GM21381 (cell line): ENCODE measurements around the gene DBH.

Source experiments
- ATAC-seq: cut with Tn5 transposase; IDR thresholded peaks from one replicate; pipeline ENCODE4 v1.9.1; 2021; ENCODE audit warnings: mild to moderate bottlenecking, moderate library complexity; ENCODE audit not compliant: unreplicated experiment

DBH gene

DNA sequence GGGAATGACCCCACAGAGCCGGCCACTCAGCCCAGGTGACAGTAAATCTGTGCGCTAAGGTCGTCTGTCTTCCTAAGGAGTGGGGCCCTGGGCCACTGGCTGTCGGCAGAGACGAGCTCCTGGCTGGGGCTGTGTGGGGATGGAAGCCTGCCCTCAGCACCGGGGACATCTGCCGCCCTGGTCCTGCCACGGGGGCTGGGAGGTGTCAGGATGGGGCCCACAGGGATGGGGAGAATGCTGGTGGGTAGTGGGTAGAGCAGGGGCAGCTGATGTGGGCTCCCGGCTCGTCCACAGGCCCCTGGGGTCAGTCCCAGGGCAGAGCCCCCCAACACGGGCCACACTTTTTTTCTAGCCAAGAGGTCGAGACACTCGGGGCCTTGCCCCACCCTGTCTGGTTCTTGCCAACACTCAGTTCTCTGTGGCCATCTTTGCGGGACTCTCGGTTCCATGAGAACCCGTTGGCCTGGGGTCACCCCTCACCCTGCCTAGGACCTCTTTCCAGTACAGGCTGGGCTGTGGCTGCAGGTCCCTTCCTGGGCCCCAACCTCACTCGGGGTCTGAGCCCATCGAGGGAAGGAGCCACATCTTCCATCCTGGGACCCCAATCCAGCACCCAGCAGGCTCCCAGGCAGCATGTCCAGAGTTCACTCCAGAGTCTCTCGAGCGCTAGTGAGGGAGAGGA is 45.0 kb downstream of the DBH start:
- no peak for ATAC-seq

DNA sequence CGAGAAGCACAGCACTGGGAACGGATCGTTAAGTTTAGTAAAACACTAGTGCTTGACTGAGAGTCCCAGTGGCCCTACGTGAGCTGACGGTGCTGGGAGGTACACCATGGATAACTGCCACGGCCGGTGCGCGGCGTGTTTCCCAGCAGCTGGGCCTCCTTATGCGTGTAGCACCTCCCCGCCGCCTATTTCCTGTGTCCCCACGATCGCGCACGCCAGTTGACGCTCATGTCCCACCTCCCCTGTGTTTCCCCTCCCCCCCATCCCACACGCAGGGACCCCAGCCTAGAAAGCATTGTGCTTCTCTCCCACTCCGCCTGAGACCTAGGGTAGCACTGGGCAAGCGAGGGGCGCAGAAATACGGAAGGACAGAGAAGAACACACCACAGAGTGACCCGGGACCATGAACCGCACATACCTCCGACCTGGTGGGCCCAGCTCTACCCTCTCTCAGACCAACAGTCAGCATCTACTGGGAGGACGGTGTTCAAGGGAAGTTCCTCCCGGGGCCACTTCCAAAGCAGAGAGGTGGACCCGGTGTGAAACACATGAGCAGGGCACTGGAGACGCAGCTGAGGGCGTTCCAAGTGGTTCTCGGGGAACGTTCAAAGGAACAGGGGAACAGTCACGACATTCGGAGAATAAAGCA is 45.6 kb downstream of the DBH start:
- ATAC-seq: no peak

DNA sequence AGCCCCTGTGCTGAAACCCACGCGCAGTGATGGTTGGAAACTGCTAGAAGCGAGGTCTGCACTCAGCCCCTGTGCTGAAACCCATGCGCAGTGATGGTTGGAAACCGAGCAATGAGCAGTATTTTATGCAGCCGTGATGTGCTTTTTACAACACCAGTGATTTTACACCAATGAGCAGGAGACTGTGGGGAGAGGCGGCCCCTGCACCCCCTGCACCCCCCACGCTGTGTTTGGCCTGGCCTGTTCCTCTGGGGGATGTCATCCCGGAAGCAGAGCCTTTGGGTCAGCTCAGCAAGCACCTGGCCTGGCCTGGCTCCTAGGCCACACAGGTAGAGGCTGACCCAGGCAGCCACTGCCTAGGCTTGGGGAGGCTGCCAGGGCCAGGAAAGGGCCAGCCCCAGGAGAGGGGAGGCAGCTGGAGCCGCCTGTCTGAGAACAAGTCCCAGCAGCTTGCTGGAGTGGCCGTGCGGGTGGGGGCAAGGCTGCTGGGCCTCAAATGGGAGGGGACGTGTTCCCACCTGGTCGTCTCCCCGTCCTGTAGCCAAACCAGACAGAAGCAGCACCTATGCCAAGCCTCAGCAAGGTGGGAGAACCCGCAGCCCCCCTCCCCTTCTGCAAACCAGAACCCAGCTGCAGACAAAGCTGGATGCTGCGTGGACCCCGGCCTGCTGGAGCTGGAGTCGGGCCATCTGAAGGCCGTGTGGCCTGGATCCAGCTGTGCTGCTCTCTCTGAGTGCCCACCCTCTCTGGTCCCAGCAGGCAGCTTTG is 46.8 kb downstream of the DBH start:
- ATAC-seq: no peak

DNA sequence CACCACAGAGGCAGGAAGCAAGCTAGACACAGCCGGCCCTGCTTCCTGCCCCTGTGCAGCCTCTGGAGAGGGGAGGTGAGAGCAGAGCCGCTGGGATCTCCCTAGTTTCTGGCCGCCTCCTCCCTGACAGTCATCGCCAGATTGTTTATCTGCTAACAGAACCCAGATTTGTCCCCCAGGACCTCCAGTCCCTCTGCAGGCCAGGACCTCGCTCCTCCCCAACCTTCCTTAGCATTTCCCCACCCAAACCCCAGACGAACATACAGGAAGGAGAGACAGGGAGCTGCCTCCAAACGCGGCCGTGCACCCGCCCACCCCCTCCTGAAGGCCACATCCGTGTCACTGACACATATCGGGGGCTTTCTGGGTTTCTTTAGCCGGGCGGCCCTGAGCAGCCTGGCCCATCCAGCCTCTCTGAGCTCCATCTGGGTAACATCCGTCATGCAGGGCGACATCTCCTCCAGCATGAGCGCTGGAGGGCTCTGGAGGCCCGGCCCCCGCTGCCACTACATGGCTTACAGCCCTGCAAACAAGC is 47.5 kb downstream of the DBH start:
- ATAC-seq: no peak

DNA sequence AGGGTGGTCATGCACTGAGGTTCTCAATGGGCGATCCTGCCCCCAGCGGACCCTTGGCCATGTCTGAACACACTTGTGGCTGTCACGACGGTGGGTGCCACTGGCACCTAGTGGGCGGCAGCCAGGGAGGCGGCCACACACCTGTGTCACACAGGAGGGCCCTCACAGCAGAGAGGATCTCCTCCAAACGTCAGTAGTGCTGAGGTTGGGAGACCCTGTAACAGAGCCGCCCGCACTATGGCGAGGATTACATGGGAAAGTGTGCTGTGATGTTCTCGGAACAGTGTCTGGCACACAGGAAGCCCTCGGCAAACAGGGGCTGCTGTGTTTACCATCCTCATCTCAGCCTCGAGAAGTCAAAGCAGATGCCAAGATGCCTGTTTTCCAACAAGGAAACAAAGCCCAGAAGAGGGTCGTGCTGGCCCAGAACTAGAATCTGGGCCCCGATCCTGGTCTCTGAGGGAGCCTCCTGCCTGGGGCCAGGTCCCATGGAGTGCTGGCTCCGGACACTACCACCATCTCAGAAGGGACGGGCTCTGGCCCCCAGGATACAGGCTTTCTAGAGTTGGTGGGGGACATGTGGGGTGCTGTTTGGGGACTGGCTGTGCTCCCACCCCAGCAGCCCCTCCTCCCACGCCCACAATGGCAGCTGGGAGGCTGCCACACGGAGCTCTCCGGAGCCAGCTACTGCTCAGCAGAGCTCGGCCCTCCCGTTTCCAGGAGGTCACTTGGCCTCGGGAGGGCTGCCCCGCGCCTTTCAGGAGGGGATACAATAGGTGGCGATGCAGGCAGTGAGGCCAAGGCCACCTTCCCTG is 48.2 kb downstream of the DBH start:
- ATAC-seq: no peak

DNA sequence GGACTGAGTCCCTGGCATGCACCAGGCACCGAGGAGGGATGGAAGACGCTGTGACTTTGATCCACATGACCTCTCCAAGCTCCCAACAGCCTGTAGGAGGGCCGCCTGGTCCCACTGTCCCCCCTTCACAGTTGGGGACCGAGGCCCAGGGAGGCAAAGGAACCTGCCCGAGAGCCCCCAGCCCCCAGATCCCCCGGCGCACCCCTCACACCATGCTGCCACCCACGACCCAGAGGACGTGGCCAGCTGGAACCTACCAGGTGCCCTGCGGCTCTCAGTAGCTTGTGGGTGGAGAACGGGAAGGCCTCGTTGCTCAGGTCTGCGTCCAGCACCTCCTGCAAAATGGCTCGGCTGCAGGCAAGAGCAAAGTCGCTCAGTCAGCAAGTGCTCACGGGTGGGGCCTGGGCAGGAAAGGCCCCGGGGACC is 48.8 kb downstream of the DBH start:
- ATAC-seq: no peak

DNA sequence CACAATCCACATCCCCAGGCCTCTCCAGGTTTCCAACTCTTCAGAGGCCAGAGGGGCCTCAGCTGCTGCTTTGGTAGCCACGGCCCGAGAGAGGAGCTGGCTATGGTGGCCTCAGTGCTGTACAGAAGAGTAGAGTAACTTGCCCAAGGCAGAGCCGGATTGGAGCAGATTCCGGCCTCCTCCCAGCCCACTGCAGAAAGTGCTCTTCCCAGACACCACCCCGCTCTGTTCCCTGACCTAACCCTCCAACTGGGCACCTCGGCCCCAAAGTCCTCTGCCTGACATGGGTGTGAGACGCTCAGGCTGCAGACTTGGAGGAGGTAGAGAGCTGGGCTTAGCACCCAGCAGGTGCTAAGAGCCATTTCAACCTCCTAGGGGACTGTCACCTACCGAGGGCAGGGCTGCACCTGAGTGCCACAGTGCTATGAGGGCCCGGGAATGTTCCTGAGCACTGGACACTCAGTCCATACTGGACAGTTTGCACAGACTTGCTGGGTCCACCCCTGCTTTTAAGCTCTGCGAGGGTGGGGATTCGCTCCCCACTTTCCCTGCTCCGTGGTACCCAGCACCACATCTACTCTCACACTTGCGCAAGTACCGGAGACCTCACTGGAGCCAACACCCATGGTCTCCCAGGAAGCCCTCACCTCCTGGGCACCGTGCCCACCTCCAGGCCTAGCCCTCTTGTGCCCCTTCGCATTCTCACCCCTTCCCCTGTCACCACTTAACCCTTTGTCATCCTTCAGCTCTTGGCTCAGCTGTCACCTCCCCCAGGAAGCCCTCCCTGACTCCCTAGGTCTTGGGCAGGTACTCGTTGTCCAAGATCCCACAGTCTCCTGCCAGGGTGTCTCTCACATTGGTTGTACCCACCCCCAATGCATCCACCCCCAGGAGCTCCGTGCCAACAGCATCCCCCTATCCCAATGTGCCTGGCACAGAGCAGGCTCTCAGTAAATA is 49.8 kb downstream of the DBH start:
- no peak for ATAC-seq

DNA sequence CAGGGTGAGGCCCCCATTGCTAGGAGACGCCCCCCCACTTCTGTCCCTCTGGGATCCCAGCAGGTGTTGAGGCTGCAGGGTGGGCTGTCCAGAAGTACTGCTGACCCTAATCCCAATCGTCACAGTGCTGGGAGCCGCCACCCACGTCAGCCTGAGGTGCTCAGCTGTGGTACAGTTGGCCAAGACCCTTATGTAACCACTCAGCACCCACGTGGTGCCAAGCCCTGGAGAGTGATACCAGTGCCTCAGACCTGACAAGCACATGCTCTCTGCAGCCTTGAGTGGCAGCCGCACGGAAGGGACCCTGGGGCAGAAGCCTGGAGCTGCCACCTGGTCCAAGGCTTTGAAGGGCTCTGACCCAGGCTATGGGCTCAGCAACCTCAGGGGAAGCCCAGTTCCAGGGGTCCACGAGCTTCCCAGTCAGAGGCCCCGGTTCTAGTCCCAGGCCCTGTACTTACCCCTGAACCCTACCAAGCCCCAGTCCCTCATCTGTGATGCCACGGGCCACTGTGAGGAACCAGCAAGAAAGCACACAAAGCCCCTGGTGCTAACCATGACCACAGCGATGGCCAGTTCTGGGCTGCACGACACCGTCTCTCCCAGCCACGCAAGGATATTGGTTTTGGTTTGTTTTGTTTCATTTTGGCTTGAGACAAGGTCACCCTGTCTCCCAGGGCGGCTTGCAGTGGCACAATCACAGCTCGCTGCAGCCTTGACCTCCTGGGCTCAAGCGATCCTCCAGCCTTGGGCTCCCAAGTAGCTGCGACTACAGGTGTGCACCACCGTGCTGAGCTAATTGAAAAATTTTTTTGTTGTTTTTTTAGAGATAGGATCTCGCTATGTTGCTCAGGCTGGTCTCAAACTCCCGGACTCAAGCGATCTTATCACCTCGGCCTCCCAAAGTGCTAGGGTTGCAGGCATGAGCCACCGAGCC is 50.7 kb downstream of the DBH start:
- no peak for ATAC-seq

DNA sequence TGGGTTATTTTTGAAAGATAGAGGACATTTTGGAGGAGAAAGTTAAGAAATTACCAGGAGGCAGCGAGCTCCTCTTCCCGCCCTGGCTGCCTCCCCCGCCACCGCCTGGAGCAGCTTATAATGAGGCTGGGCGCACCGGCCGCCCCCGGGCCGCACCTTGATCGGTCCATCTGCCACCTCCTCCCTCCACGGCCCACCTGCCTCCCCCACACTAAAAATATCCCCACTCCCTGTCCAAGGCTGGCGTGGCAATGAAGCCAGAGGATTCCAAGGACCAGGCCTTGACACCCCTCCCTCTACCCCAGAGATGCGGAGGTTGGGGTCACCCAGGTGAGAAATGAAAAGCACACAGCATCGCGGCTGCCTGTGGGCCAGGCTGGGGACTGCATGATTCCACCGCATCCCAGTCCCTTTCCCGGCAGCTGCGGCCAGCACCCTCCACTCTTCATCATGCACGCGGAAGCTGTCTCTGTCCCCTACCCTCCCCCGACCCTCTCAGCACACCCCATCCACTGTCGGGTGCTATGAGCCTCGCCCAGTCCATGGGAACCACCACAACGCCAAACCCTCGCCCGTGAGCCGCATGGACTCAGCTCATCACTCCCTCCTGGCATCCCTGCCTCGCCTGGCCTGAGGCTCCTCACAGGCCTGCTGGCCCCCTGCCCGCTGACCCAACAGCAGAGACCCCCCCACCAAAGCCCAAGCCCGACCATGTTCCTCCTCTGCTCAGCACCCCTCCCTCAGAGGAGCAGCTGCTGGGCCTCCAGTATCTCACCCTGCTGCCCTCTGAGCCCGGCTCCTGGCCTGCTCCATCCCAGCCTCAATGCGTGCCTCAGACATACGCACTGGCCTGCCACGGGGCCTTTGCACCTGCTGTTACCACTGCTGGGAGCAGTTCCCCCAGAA is 51.9 kb downstream of the DBH start:
- ATAC-seq: no peak

DNA sequence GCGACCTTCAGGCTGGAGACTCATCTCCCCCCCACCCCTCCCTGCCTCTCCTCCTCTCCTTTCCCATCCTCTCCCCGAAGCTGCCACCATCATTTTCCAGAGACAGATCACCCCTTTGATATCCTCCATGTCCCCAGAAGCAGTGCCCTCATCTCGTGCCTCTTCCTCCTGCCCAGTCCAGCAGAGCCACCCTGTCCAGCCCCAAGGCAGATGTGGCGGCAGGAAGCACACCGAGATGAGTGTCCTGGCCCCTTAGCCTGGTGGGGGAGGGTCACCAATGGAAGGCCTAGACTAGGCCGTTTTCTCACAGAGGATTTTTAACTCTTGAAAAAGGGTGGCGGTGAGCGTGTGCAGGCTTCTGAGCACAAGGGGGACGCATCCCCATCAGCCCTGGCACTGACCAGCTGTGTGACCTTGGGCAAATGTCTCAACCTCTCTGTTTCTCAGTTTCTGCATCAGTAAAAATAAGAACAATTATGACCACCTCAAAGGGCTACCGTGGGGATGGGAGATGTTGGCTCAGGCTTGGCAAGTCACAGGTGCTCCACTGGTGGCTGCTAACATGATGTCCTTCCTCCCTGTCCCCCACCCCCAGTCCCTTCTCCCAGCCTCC is 53.1 kb downstream of the DBH start:
- no peak for ATAC-seq

DNA sequence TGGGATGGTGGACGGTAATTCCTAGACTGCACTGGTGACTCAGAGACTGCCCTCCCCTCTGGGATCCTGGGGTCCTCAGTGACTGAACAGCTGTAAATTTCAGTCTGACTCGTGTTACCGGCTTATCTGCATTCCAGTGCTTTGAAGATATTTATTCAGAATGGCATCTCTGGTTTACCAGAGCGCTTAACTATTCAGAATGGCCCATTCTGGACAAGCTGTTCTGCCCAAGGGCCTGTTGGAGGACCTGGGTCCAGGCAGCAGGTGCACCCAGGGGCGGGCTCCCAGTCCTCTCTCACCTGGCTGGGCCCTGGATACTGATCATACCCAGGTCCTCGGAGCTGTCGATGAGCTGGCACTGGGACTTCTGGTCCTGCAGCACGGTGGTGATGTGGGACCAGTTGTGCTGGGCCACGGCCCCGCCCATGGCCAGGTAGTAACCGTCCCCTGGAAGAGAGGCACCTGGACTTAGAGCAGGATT is 54.0 kb downstream of the DBH start:
- ATAC-seq: no peak

DNA sequence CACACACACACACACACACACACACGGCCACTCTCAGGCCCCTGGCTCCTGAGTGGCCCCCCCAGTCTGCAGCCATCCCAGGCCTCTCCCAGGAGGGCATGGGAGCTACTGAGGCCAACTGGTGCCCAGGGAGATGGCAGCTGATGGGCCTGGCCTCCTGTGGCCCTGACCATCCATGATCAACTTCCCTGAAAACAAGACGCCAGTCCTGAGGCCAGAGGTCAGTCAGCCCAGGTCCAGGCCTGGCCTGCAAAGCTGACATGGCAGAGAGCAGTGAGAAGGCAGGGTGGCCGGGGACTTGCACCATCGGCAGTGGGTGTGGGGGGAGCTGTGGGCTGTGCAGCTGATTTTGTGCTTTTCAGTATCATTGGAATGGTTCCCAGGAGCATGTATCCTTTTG is 55.0 kb downstream of the DBH start:
- ATAC-seq: no peak

DNA sequence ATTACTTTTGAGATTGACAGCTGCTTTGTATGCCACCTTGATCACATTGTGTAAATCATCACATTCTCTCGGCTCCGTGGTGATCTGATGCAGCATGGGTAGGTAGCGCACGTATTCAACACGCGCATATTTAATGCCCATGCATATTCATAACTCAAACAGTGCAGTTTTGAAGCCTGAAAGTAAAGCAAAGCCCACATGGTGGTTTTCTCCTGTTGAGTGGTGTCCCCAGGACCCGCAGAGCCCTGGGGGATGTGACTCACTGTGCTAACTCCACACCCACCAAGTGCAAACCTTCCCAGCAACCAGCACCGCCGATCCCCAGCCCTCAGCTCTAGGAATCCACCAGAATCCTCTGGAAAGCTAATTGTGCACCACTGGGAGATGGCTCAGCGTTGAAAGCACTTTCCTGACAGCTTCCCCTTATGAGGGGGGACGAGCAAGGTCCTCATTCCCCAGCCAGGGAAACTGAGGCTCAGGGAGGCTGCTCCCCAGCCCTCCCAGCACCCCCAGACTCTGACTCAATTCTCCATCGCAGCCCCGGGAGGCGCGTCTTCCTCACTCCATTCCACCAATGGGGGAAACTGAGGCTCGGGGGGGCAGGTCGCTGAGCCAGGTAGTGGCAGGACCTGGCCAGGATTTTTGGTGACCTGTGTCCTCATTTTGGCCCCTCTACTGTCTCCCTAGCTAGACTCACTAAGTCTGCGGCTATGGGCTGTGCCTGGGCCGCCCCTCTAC is 55.6 kb downstream of the DBH start:
- ATAC-seq: no peak

DNA sequence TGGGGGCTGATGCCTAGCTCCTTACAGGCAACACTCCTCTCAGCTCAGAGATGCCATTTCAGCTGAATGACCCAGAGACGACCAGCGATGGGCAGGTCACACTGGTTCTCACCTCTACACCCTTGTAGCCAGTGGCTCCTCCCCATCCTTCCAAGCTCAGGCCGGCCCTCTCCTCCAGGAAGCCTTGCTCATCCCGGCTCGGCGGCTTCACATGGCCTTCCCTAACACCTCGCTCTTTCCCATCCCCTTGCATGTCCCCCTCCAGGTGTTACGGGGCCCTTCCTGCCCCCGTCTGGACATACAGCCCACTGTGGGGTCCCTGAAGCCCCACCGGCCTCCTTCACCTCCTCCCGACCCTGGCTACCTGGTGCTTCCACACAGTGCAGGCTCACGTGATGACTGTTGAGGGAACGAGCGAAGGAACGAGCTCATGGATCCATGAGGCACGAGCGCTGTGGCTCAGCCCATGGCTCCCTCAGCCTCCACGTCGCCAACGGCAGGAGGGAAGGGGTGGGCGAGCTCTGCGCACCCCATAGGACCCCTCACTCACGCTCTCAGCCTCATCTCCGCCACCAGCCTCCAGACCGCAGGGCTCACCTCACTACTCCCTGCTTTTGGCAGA is 56.3 kb downstream of the DBH start:
- no peak for ATAC-seq

DNA sequence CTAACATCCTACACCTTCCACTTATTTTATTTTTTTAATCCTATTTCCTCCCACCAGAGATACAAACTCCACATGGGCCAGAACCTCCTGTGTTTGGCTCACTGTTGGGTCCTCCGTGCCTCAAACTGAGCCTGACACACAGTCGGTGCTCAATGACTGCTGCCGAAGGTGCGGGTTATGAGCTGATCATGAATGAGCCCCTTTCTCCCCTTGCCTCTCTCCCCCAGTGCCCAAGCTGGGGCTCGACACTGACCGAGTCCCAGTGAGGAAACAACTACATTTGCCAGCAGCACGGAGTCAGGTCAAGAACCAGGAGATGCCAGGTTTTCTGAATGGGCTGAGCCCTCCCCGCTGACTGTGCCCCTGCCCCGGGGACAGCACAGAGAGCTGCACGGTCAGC is 57.0 kb downstream of the DBH start:
- no peak for ATAC-seq
